GM12878 (cell line): ENCODE data around the gene NPB. TPM values are rescaled to one million over a fixed set of nuclear protein-coding genes. Genes with fewer than 3 reads are reported as not detected.
A peak's percentile ranks its signal among the peaks of the same experiment; 100 is the strongest.

Experiments used
- BACH1 ChIP-seq: fragments of 450-650 bp; IDR thresholded peaks from 2 replicates; pipeline ENCODE4 v1.6.1; 2017; ENCODE audit warnings: mild to moderate bottlenecking, borderline replicate concordance
- BRCA1 ChIP-seq: IDR thresholded peaks from 2 replicates; pipeline ENCODE4 v1.6.1; 2011; ENCODE audit warnings: low read depth, low read length, improper control_type of control experiment
- CBFB ChIP-seq: IDR thresholded peaks from 2 replicates; pipeline ENCODE4 v1.6.1; 2016; ENCODE audit warnings: antibody characterized with exemption, low read depth
- CTCF ChIP-seq, 3 experiments: IDR thresholded peaks in 2 of 3; conservative IDR thresholded peaks in 1 of 3; 2 replicates each; pipeline ENCODE4 v1.5.1; 2011; ENCODE audit warnings: low read depth in 3 of 3, low read length in 3 of 3, mild to moderate bottlenecking in 3 of 3, control low read depth in 2 of 3, moderate library complexity in 2 of 3, inconsistent platforms in 1 of 3, mixed read lengths in 1 of 3; ENCODE audit not compliant: control insufficient read depth in 2 of 3, insufficient read depth in 1 of 3; ENCODE audit errors: extremely low read depth in 1 of 3
- ETV6 ChIP-seq, 2 experiments: fragments of 450-650 bp in 1 of 2; IDR thresholded peaks in 1 of 2; conservative IDR thresholded peaks in 1 of 2; 2 replicates each; pipeline ENCODE4 v1.6.1; 2014; ENCODE audit warnings: antibody characterized with exemption in 1 of 2, borderline replicate concordance in 1 of 2, low read depth in 1 of 2, mild to moderate bottlenecking in 1 of 2, moderate library complexity in 1 of 2
- HDAC6 ChIP-seq: fragments of 200-600 bp; sonication (generic); IDR thresholded peaks from one replicate; pipeline ENCODE4 v1.8.0; 2017; ENCODE audit warnings: antibody characterized with exemption; ENCODE audit not compliant: unreplicated experiment
- HDGF ChIP-seq: fragments of 450-650 bp; IDR thresholded peaks from 2 replicates; pipeline ENCODE4 v1.6.1; 2016; ENCODE audit warnings: antibody characterized with exemption
- IKZF1 ChIP-seq: fragments of 450-650 bp; conservative IDR thresholded peaks from 2 replicates; pipeline ENCODE4 v1.6.1; 2017; ENCODE audit warnings: antibody characterized with exemption, mild to moderate bottlenecking
- NFIC ChIP-seq: IDR thresholded peaks from 2 replicates; pipeline ENCODE4 v1.6.1; 2012; ENCODE audit warnings: low read depth, mild to moderate bottlenecking, inconsistent platforms, low read length, moderate library complexity
- NKRF ChIP-seq: fragments of 450-650 bp; conservative IDR thresholded peaks from 2 replicates; pipeline ENCODE4 v1.6.1; 2017; ENCODE audit warnings: mild to moderate bottlenecking, moderate library complexity
- PAX5 ChIP-seq: IDR thresholded peaks from 2 replicates; pipeline ENCODE4 v1.6.1; 2011; ENCODE audit warnings: low read depth, low read length, borderline replicate concordance
- RUNX3 ChIP-seq: IDR thresholded peaks from 2 replicates; pipeline ENCODE4 v1.6.1; 2012; ENCODE audit warnings: low read length, inconsistent platforms
- SMARCA5 ChIP-seq: fragments of 450-650 bp; IDR thresholded peaks from 2 replicates; pipeline ENCODE4 v1.6.1; 2017; ENCODE audit warnings: mild to moderate bottlenecking
- SPI1 ChIP-seq: IDR thresholded peaks from 2 replicates; pipeline ENCODE4 v1.6.1; 2011; ENCODE audit warnings: low read depth, mild to moderate bottlenecking, low read length, moderate library complexity, borderline replicate concordance; ENCODE audit not compliant: insufficient read depth
- SREBF2 ChIP-seq: IDR thresholded peaks from 2 replicates; pipeline ENCODE4 v1.6.1; 2012; ENCODE audit warnings: mild to moderate bottlenecking, low read length
- STAT1 ChIP-seq: fragments of 450-650 bp; conservative IDR thresholded peaks from 2 replicates; pipeline ENCODE4 v1.6.1; 2014; ENCODE audit warnings: antibody characterized with exemption, mild to moderate bottlenecking
- TAF1 ChIP-seq: IDR thresholded peaks from 2 replicates; pipeline ENCODE4 v1.6.1; 2011; ENCODE audit warnings: mild to moderate bottlenecking, low read depth, low read length, borderline replicate concordance
- TCF12 ChIP-seq: IDR thresholded peaks from 2 replicates; pipeline ENCODE4 v1.6.1; 2011; ENCODE audit warnings: low read depth, mild to moderate bottlenecking, low read length
- USF2 ChIP-seq: IDR thresholded peaks from 2 replicates; pipeline ENCODE4 v1.6.1; 2011; ENCODE audit warnings: low read depth, low read length, improper control_type of control experiment, borderline replicate concordance
- YY1 ChIP-seq: IDR thresholded peaks from 2 replicates; pipeline ENCODE4 v1.6.1; 2011; ENCODE audit warnings: low read depth, mild to moderate bottlenecking, low read length
- ZBTB40 ChIP-seq: fragments of 450-650 bp; IDR thresholded peaks from 2 replicates; pipeline ENCODE4 v1.6.1; 2016; ENCODE audit warnings: mild to moderate bottlenecking, moderate library complexity, borderline replicate concordance
- ZNF622 ChIP-seq: fragments of 450-650 bp; IDR thresholded peaks from 2 replicates; pipeline ENCODE4 v1.6.1; 2017; ENCODE audit warnings: mild to moderate bottlenecking, inconsistent platforms
- polyA plus RNA-seq, 11 experiments: library from polyadenylated mRNA; depleted of rRNA in 4 of 11; unstranded in 6 of 11; stranded (reverse) in 5 of 11; fragments of >200 nt; fragmentation: Nextera tagmentation in 4 of 11; fragmentation: Illumina TruSeq in 1 of 11; extraction: Ambion mirVana in 4 of 11; extraction: Trizol in 1 of 11; gene quantifications; 1 replicate in 1 of 11; 2 replicates in 10 of 11; pipeline versions ENCODE4 v1.2.1 to v1.2.3, GENCODE V29; 2011 to 2016; ENCODE audit warnings: inconsistent platforms in 2 of 11, missing spikeins in 2 of 11, low read depth in 1 of 11
- total RNA-seq, 4 experiments: library from RNA; depleted of rRNA in 3 of 4; stranded (reverse); fragments of >200 nt in 3 of 4; fragmentation: Illumina TruSeq in 1 of 4; extraction: Trizol in 1 of 4; gene quantifications; 2 replicates each; pipeline versions ENCODE4 v1.2.1 to v1.2.3, GENCODE V29; 2013 to 2021

Gene NPB
- total and polyA plus RNA-seq, 10 of the 15 experiments (the other 5 are each of a cell fraction or from before 2014, with no cell fraction given): 0.03 to 0.40 (median 0.15) TPM; not detected in 2

GRCh38 chr17:81867170-81867990 lies 34.7 kb upstream of the NPB start (continued):
- TF ChIP-seq CTCF (IDR thresholded peaks at IDR 0.05 in 2 of 3, conservative IDR thresholded peaks at IDR 0.05 in 1 of 3; ENCODE audit: control insufficient read depth in 2 of 3, extremely low read depth in 1 of 3, insufficient read depth in 1 of 3, low read depth in 3 of 3, low read length in 3 of 3) (no peak), USF2 (no peak), STAT1 (no peak), TCF12 (no peak), CBFB (no peak; the same call in none of the 2 replicates), ZNF622 (no peak), TAF1 (no peak), NFIC (no peak), HDAC6 (no peak), NKRF (no peak), BRCA1 (no peak), ZBTB40 (no peak), ETV6 (conservative IDR thresholded peaks at IDR 0.05 in 1 of 2, IDR thresholded peaks at IDR 0.05 in 1 of 2; ENCODE audit: borderline replicate concordance in 1 of 2, low read depth in 1 of 2) (no peak), BACH1 (peak; percentile 92), SREBF2 (no peak), PAX5 (no peak), HDGF (peak; percentile 11; the same call in 1 of the 2 replicates), RUNX3 (no peak; the same call in 1 of the 2 replicates), IKZF1 (no peak), YY1 (no peak), SPI1 (no peak), SMARCA5 (no peak)
